Stimulated activated naive CD8-positive, alpha-beta T cell treated with anti-CD3 and anti-CD28 coated beads, Interleukin-15, amount 100 ng/mL, for 72 hours (primary cell): Measurements from ENCODE around the gene FAM193B.
A peak's percentile ranks its signal among the peaks of the same experiment; 100 is the strongest.

Source experiments
- ATAC-seq: fragments of 150-1000 bp; cut with Tn5 transposase; 2 replicates; pipeline ENCODE4 v1.10.0; 2021; ENCODE audit warnings: mild to moderate bottlenecking, moderate library complexity
- DNase-seq, 2 donors: peaks; one replicate each; pipeline ENCODE4 v3.0.0; 2021 to 2022
- H3K27ac Mint-ChIP-seq, 2 donors: one replicate each; pipeline ENCODE4 v1.8.0; 2022; ENCODE audit warnings: mild to moderate bottlenecking in 2 of 2, mixed read lengths in 2 of 2, moderate library complexity in 2 of 2
- H3K27me3 Mint-ChIP-seq: one replicate; pipeline ENCODE4 v1.8.0; 2022; ENCODE audit warnings: mixed read lengths
- H3K4me1 Mint-ChIP-seq: one replicate; pipeline ENCODE4 v1.8.0; 2022; ENCODE audit warnings: mild to moderate bottlenecking, mixed read lengths
- H3K4me3 Mint-ChIP-seq, 2 donors: one replicate each; pipeline ENCODE4 v1.8.0; 2022; ENCODE audit warnings: mild to moderate bottlenecking in 2 of 2, mixed read lengths in 2 of 2, moderate library complexity in 1 of 2
- H3K9me3 Mint-ChIP-seq, 2 donors: one replicate each; pipeline ENCODE4 v1.8.0; 2022; ENCODE audit warnings: mixed read lengths in 2 of 2

The FAM193B gene

DNA sequence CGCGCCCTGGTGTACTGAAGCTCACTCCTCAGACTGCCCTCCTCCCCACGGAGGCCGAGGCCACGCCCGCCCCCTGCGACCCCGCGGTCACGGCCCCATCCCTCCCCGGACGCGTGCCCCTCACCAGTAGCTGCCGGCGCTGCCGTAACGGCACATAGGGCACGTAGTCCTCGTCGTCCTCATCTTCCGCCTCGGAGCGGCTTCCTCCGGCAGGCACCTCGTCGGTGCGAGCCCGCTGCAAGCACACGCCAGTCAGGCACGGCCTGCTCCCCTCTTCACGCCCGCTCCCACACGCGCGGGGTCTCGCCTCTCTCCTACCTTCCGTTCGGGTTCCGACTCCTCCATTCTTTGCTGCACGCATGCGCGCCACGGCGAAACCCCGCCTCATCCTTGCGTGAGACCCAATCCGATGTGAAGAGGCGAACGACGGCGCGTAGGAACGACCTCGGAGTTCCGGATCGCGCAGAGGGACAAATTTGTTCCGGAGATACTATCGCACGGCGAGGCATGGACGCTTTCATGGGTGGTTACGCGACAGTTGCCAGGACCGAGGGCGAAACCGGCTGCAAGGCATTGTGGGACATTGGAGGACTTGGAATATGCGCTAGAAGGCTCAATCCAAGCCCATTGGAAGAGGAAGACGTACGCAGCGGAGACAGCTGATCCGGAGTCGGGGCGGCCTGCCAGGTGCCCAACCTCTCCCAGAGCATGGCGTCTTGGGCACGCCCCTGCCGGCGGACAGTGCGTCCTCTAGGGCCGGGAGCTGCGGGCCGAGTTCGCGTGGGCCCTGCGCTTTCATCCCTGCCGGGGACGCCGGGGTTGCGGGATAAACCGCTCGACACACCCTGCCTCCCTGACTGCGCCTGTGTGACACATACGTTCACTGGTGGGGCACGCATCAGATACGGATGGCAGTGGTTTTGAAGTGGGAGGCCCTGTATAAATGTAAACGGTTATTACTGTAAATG lies 37.5 kb downstream of the FAM193B start, which contains the start of gene DDX41:
DDX41 (minus strand) TSS at position 361 of the 968 bp plus-strand sequence; CDS start at position 345, 16 bp downstream.
- ATAC-seq (peak; percentile 92), DNase-seq (peak; percentile 95 to 96)
- Mint-ChIP-seq H3K4me3 (peak within 1 kb of the TSS; percentile 89 to 93), H3K27ac (peak within 1 kb of the TSS; percentile 93 to 94), H3K9me3 (no peaks in the 10 kb centered on the region), H3K4me1 (peaks cover 72% of the 10 kb centered on the region), H3K27me3 (no peaks in the 10 kb centered on the region)

GRCh38 chr5:177515580-177515979 lies 38.8 kb downstream of the FAM193B start:
- no peaks in the 10 kb centered on the region for H3K9me3 Mint-ChIP-seq
- no peaks in the 10 kb centered on the region for H3K27me3 Mint-ChIP-seq
- DNase-seq = no peak
- peaks cover 69% of the 10 kb centered on the region for H3K4me1 Mint-ChIP-seq
- H3K27ac Mint-ChIP-seq = peak overlapping the region in 1 of 2 donors; percentile 76
- H3K4me3 Mint-ChIP-seq = peak overlapping the region; percentile 89 to 93
- ATAC-seq = no peak

DNA sequence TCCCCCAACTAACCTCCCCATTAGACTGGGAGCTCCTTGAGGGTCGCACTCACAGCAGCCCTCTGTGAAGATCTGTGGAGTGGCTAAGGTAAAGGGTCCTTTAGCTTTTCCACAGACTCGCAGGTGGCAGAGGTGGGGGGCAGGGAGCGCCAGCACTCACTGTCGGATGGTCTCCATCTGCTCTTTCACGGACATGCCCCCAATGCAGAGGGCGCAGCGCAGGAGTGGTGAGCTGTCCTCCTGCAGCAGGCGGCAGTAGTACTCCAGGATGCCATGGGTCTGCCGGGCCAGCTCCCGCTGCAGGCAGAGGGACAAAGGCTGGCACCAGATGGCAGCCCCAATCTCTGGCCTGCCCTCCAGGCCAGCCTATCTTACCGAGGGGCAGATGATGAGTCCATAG lies 39.8 kb downstream of the FAM193B start:
- ATAC-seq (no peak), DNase-seq (no peak)
- Mint-ChIP-seq H3K9me3 (no peaks in the 10 kb centered on the region), H3K4me3 (no peak overlapping the region), H3K27me3 (no peaks in the 10 kb centered on the region), H3K4me1 (peaks cover 69% of the 10 kb centered on the region), H3K27ac (no peak overlapping the region)

DNA sequence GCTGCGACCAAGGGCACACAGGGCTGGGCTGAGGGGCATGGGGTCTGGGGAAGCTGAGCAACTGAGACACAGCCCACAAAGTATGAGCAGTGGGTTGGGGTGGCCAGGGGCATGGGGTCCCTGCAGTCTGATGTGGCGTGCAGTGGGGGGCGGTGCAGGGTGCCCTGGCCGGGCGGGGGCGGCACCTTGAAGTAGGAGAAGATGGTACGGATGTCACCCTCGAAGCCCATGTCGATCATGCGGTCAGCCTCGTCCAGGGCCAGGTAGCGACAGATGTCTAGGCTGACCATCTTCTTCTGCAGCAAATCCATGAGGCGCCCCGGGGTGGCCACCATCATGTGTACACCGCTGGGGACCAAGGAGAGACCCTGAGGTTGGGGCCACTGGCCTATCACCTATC lies 40.9 kb downstream of the FAM193B start:
- no peak for ATAC-seq
- Mint-ChIP-seq H3K9me3 (no peaks in the 10 kb centered on the region), H3K4me3 (no peak overlapping the region), H3K27ac (no peak overlapping the region), H3K4me1 (peaks cover 69% of the 10 kb centered on the region), H3K27me3 (no peaks in the 10 kb centered on the region)
- DNase-seq = no peak

DNA sequence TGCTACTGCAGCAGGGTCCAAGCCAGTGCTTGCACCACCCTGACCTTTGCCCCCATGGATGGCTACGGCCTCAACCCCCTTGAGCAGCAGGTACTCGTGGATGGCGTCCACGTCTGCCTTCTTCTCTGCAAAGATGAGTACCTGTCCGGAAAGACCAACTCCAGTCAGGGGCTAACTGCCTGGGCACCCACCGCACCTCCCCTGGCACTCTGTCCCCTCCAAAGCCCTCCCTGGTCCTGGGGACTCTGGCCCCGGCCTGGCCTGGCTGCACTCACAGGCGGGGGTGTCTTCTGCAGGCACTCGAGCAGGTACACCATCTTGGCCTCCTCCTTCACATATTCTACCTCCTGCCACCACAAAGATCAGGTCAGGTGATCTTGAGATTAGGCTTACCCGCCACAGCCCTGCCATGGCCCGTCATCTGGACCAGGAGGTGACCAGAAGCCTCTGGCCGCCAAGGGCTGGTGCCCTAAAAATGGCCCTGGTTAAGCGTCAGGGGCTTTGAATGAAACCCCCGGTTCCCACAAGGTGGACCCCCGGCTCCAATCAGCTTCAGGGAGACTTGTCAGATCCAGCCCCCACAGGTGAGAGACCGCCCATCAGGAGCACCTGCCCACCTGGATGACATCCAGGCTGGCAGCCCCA lies 41.5 kb downstream of the FAM193B start:
- Mint-ChIP-seq H3K4me1 (peaks cover 69% of the 10 kb centered on the region), H3K27me3 (no peaks in the 10 kb centered on the region), H3K27ac (peak overlapping the region in 1 of 2 donors; percentile 31), H3K9me3 (no peaks in the 10 kb centered on the region), H3K4me3 (no peak overlapping the region)
- DNase-seq = no peak
- ATAC-seq = no peak

GRCh38 chr5:177511796-177512675 lies 42.3 kb downstream of the FAM193B start:
- ATAC-seq (no peak), DNase-seq (no peak)
- no peak overlapping the region for H3K27ac Mint-ChIP-seq
- H3K4me3 Mint-ChIP-seq = no peak overlapping the region
- no peaks in the 10 kb centered on the region for H3K27me3 Mint-ChIP-seq
- H3K9me3 Mint-ChIP-seq = no peaks in the 10 kb centered on the region
- peaks cover 64% of the 10 kb centered on the region for H3K4me1 Mint-ChIP-seq

GRCh38 chr5:177511181-177511580 lies 43.2 kb downstream of the FAM193B start:
- ATAC-seq (no peak), DNase-seq (no peak)
- Mint-ChIP-seq H3K4me1 (peaks cover 56% of the 10 kb centered on the region), H3K27ac (no peak overlapping the region), H3K4me3 (no peak overlapping the region), H3K9me3 (no peaks in the 10 kb centered on the region), H3K27me3 (no peaks in the 10 kb centered on the region)

GRCh38 chr5:177510567-177511053 lies 43.8 kb downstream of the FAM193B start:
- DNase-seq (no peak), ATAC-seq (no peak)
- H3K9me3 Mint-ChIP-seq = no peaks in the 10 kb centered on the region
- no peak overlapping the region for H3K27ac Mint-ChIP-seq
- H3K27me3 Mint-ChIP-seq = no peaks in the 10 kb centered on the region
- peaks cover 50% of the 10 kb centered on the region for H3K4me1 Mint-ChIP-seq
- H3K4me3 Mint-ChIP-seq = no peak overlapping the region

DNA sequence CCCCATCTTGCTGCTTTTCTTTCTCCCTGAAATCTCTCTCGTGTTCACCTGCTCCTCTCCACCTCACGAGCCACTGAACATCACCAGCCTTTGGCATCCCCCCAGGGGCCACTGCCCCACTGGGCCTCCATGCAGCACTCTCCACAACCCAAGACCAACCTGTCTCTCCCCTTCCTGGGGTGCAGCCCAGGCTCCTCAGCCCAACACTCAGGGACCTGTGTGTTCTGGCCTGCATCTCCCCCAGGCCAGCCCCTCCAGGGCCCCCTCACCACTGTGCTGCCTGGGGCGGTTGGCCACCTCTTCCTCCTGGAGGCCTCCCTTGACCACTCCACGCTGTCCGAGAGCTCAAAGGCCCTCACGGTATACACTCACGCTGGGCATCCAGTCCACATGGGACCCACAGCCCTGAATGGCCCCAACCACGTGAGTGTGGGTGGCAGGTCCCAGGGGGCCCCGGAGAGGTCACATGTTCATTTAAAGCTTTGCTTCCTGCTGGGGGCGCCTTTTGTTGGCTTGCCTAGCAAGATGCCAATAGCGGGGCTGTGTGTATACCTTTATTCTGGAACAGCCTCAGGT lies 44.3 kb downstream of the FAM193B start:
- H3K4me1 Mint-ChIP-seq = peaks cover 45% of the 10 kb centered on the region
- no peaks in the 10 kb centered on the region for H3K27me3 Mint-ChIP-seq
- ATAC-seq (peak; percentile 26), DNase-seq (no peak)
- peak overlapping the region in 1 of 2 donors; percentile 39 for H3K4me3 Mint-ChIP-seq
- no peak overlapping the region for H3K27ac Mint-ChIP-seq
- no peaks in the 10 kb centered on the region for H3K9me3 Mint-ChIP-seq

DNA sequence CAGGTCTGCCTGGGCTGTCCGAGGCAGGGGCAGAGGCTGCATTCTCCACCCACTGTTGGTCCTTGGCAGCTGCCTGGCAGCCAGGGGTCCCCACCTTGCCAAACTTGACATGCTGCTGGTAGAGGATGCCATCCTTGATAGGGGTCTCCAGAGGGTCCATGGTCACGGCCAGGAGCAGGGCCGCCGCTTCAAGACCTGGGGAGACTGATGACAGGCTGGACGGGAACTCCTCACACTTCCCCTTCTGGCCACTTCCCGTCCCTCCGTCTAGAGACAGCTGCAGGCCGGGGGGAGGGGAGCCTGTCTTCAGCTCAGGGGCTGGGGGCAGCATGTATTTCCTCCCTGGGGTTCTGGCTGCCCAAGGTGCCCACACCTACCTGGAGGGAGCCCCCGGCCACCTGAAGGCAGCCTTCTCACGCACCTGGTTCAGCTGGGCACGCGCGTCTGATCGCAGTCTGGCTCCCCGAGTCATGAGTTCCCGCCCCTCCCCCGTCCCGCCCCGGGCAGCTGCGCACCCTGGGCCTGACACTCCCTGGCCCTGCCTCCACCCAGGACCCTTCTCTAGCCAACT lies 44.9 kb downstream of the FAM193B start, which contains the start of gene DOK3:
DOK3 (minus strand) TSS at position 446 of the 571 bp plus-strand sequence; CDS start at position 160, 286 bp downstream.
- Mint-ChIP-seq H3K27me3 (no peaks in the 10 kb centered on the region), H3K4me3 (peak within 1 kb of the TSS in 1 of 2 donors; percentile 39), H3K9me3 (no peaks in the 10 kb centered on the region), H3K4me1 (peaks cover 41% of the 10 kb centered on the region), H3K27ac (no peak within 1 kb of the TSS)
- ATAC-seq (peak; percentile 41), DNase-seq (no peak)

DNA sequence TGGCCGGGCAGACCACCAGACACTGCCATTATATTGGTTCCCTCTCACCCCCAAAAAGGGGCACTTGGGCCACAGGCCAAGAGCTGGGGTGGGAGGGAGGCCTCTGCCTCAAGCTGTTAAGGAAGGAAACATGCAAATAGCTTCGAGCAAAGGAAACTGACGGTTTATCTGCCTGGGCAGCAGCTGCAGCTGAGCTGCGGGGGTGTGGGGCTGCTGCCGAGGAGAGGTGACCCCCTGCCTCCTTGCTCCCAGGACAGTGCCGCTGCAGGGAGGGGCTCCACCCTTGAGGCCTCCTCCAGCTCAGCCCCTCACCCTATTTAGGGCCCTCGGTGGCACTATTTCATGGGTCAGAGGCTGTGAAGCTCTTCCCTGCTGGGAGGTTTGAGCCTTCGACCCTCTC lies 45.5 kb downstream of the FAM193B start:
- DNase-seq (no peak), ATAC-seq (no peak)
- Mint-ChIP-seq H3K9me3 (no peaks in the 10 kb centered on the region), H3K4me1 (peaks cover 35% of the 10 kb centered on the region), H3K4me3 (no peak overlapping the region), H3K27me3 (no peaks in the 10 kb centered on the region), H3K27ac (no peak overlapping the region)

DNA sequence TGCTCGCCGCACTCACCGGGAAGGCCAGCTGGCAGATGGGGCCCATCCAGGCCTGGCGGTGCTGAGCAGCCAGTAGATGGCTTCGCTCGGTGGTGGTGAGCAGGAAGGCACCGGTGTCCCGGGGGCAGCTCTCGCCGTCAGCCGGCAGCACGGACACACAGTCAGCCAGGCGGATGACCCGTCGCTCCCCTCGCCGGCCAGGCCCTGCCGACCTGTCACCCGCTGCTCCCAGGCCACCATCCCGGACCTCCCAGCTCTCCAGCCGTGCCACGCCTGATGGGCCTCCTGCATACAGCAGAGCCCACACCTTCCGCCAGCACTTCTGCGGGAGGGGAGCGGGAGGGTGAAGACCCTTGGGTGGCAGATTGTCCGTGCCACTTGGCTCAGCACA lies 46.1 kb downstream of the FAM193B start:
- peaks cover 34% of the 10 kb centered on the region for H3K4me1 Mint-ChIP-seq
- DNase-seq = no peak
- no peak overlapping the region for H3K27ac Mint-ChIP-seq
- no peak for ATAC-seq
- no peaks in the 10 kb centered on the region for H3K27me3 Mint-ChIP-seq
- no peaks in the 10 kb centered on the region for H3K9me3 Mint-ChIP-seq
- H3K4me3 Mint-ChIP-seq = no peak overlapping the region

DNA sequence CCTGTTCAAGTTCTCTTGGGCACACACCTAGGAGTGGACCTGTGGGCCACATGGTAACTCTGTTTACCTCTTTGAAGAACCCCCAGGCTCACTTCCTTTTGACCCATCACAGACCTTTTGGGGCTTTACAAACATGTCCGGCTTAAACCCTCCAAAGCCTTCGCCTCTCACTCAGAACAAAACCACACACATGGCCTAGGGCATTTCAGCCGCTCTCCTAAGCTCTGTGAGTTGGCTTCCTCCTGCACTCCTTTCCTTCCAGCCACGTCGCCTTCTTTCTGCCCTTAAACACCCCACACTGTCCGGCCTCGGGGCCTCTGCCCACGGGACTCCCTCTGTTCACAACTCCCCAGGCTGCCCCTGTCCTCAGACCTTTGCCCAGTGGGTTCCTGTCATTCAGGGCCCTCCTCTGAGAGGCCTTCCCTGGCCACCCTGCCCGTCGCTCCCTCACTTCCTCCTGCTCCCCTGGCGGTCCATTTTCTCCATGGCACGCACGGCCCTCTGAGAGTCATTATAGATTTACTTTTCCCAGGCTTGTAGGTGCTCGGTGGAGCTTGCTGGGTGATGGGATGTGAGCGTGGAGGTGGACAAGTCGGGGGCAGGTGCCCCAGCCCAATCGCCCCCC lies 46.7 kb downstream of the FAM193B start:
- ATAC-seq (no peak), DNase-seq (no peak)
- Mint-ChIP-seq H3K27ac (no peak overlapping the region), H3K4me3 (no peak overlapping the region), H3K27me3 (no peaks in the 10 kb centered on the region), H3K4me1 (peaks cover 29% of the 10 kb centered on the region), H3K9me3 (no peaks in the 10 kb centered on the region)

DNA sequence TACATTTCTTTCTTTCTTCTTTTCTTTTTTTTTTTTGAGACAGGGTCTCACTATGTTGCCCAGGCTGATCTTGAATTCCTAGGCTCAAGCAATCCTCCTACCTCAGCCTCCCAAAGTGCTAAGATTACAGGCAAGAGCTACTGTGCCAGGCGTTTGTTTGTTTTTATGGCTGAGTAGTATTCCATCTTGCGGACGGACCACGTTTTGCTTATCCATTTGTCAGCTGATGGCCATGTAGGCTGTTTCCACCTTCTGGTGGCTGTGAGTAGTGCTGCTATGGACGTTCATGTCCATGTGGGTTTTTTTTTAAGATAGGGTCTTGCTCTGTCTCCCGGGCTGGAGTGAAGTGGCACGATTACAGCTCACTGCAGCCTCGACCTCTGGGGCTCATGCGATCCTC lies 47.2 kb downstream of the FAM193B start:
- H3K4me1 Mint-ChIP-seq = peaks cover 27% of the 10 kb centered on the region
- H3K4me3 Mint-ChIP-seq = no peak overlapping the region
- no peak overlapping the region for H3K27ac Mint-ChIP-seq
- no peaks in the 10 kb centered on the region for H3K9me3 Mint-ChIP-seq
- ATAC-seq (no peak), DNase-seq (no peak)
- H3K27me3 Mint-ChIP-seq = no peaks in the 10 kb centered on the region
